PC-3 (cell line): ENCODE data around the gene RPP30. TPM values are rescaled to one million over a fixed set of nuclear protein-coding genes. Genes with fewer than 3 reads are reported as not detected.
"Not testable (repeated sequence)": the region's sequence is repeated elsewhere in the genome, so short reads cannot be mapped to it uniquely, and the experiment has no call there.

Source experiments
- ATAC-seq: fragments of 200-7000 bp; cut with Tn5 transposase; 2 replicates; pipeline ENCODE4 v1.9.1; 2020; ENCODE audit warnings: mild to moderate bottlenecking, moderate library complexity
- BruUV-seq: library from RNA; stranded (reverse); fragments of 400-500 nt; replicated peaks from 2 replicates; lab custom pipeline; 2021; lab: Mats Ljungman, UMichigan
- CTCF ChIA-PET: fragments of 300-600 bp; sonication (Branson Sonifier 250); formaldehyde crosslinking; loops from one replicate; lab custom pipeline; 2022; ENCODE audit warnings: antibody characterized with exemption; lab: Charles Lee
- POLR2A ChIA-PET: fragments of 300-600 bp; sonication (Branson Sonifier 250); formaldehyde crosslinking; loops from one replicate; lab custom pipeline; 2022; ENCODE audit warnings: antibody characterized with exemption; ENCODE audit not compliant: unreplicated experiment; lab: Charles Lee
- DNase-seq: peaks from one replicate; pipeline ENCODE4 v3.0.0-alpha.2; 2015
- H2AFZ ChIP-seq: fragments of 300-600 bp; sonication (generic); 2 replicates; pipeline ENCODE4 v1.6.0; 2016; ENCODE audit warnings: antibody characterized with exemption, low read length
- H3F3A ChIP-seq: fragments of 300-600 bp; sonication (generic); one replicate; pipeline ENCODE4 v1.6.0; 2017; ENCODE audit warnings: antibody characterized with exemption, low read length, control low read depth, mild to moderate bottlenecking; ENCODE audit not compliant: unreplicated experiment
- H3K27ac ChIP-seq: fragments of 300-600 bp; sonication (generic); 2 replicates; pipeline ENCODE4 v1.5.1; 2016; ENCODE audit warnings: mild to moderate bottlenecking, low read length
- H3K27me3 ChIP-seq: fragments of 300-600 bp; sonication (generic); 2 replicates; pipeline ENCODE4 v1.6.1; 2016; ENCODE audit warnings: low read length, mixed read lengths
- H3K36me3 ChIP-seq: fragments of 300-600 bp; sonication (generic); 2 replicates; pipeline ENCODE4 v1.6.1; 2016; ENCODE audit warnings: low read depth, mixed run types, low read length, mixed read lengths
- H3K4me1 ChIP-seq: fragments of 300-600 bp; sonication (generic); 2 replicates; pipeline ENCODE4 v1.5.1; 2016; ENCODE audit warnings: low read length; ENCODE audit not compliant: insufficient read depth
- H3K4me2 ChIP-seq: fragments of 300-600 bp; sonication (generic); 2 replicates; pipeline ENCODE4 v1.6.0; 2016; ENCODE audit warnings: low read length
- H3K4me3 ChIP-seq: fragments of 300-600 bp; sonication (generic); 2 replicates; pipeline ENCODE4 v1.5.1; 2016; ENCODE audit warnings: mild to moderate bottlenecking, low read length, mixed read lengths
- H3K79me2 ChIP-seq: fragments of 300-600 bp; sonication (generic); 2 replicates; pipeline ENCODE4 v1.6.1; 2017; ENCODE audit warnings: low read length, mixed read lengths
- H3K9ac ChIP-seq: fragments of 300-600 bp; sonication (generic); 2 replicates; pipeline ENCODE4 v1.6.0; 2016; ENCODE audit warnings: mild to moderate bottlenecking, low read length
- H3K9me2 ChIP-seq: fragments of 300-600 bp; sonication (generic); replicated peaks from 2 replicates; pipeline ENCODE4 v1.6.1; 2016; ENCODE audit warnings: mixed run types, low read length, mixed read lengths
- H3K9me3 ChIP-seq: fragments of 300-600 bp; sonication (generic); 2 replicates; pipeline ENCODE4 v1.6.1; 2016; ENCODE audit warnings: low read length, mixed read lengths
- H4K20me1 ChIP-seq: fragments of 300-600 bp; sonication (generic); 2 replicates; pipeline ENCODE4 v1.6.1; 2016; ENCODE audit warnings: low read length, mixed read lengths
- CTCF ChIP-seq: fragments of 300-600 bp; sonication (generic); conservative IDR thresholded peaks from 2 replicates; pipeline ENCODE4 v1.5.1; 2017; ENCODE audit warnings: antibody characterized with exemption, low read depth, mild to moderate bottlenecking, low read length
- EZH2 ChIP-seq: fragments of 300-600 bp; sonication (generic); IDR thresholded peaks from one replicate; pipeline ENCODE4 v1.6.1; 2017; ENCODE audit warnings: antibody characterized with exemption, mild to moderate bottlenecking, low read length; ENCODE audit not compliant: unreplicated experiment
- EZH2phosphoT487 ChIP-seq: fragments of 300-600 bp; sonication (generic); IDR thresholded peaks from 2 replicates; pipeline ENCODE4 v1.6.1; 2018; ENCODE audit warnings: mild to moderate bottlenecking, antibody characterized with exemption, low read length, borderline replicate concordance
- intact Hi-C: fragments of 100-400 bp; cut with micrococcal nuclease; formaldehyde crosslinking; loops from 2 replicates; pipeline ENCODE4 v1.9.0; 2023
- total RNA-seq: library from RNA; depleted of rRNA; stranded (reverse); fragments of >200 nt; gene quantifications from 2 replicates; pipeline ENCODE4 v1.2.3, GENCODE V29; 2014

RPP30 gene
- total RNA-seq, 1 experiment from 2014 or later = 57.8 TPM

- DNase-seq (no peak), ATAC-seq (no peak)
- Histone ChIP-seq H3K9ac (no peak overlapping the region), H3K27me3 (no peaks in the 10 kb centered on the region), H3K4me3 (no peak overlapping the region), H4K20me1 (no peaks in the 10 kb centered on the region), H2AFZ (no peak overlapping the region), H3K36me3 (no peaks in the 10 kb centered on the region), H3K4me2 (no peak overlapping the region), H3F3A (no peaks in the 10 kb centered on the region), H3K79me2 (no peaks in the 10 kb centered on the region), H3K4me1 (no peaks in the 10 kb centered on the region), H3K27ac (no peak overlapping the region), H3K9me2 (no peaks in the 10 kb centered on the region), H3K9me3 (no peaks in the 10 kb centered on the region)
- ChIA-PET CTCF (no interaction called here), POLR2A (no interaction called here)
- no TSS peak for BruUV-seq
- no peak for TF ChIP-seq EZH2phosphoT487
- TF ChIP-seq EZH2 = no peak
- TF ChIP-seq CTCF = no peak
- intact Hi-C loops = no loop called here
Observed at GRCh38 chr10:90939648-90940047, 67.9 kb downstream of the RPP30 start.

GRCh38 chr10:90942980-90943379 lies 71.2 kb downstream of the RPP30 start:
- CTCF ChIA-PET = interaction anchor here (0.6 kb wide), 1 partner anchor 386 kb away, joined by 3 read pairs; no protein-coding TSS in a partner anchor
- H2AFZ ChIP-seq, ATAC-seq, H3K27me3 ChIP-seq, H3K9ac ChIP-seq, intact Hi-C loops, H3K4me1 ChIP-seq, BruUV-seq, H3F3A ChIP-seq, H3K4me2 ChIP-seq, H3K4me3 ChIP-seq, H3K27ac ChIP-seq, H3K79me2 ChIP-seq, DNase-seq, H3K9me3 ChIP-seq, POLR2A ChIA-PET, H3K36me3 ChIP-seq, H4K20me1 ChIP-seq, H3K9me2 ChIP-seq: not testable (repeated sequence)

- Histone ChIP-seq H3K79me2 (no peaks in the 10 kb centered on the region), H3K4me1 (no peaks in the 10 kb centered on the region), H3K4me3 (no peak overlapping the region), H2AFZ (no peak overlapping the region), H3K27ac (no peak overlapping the region), H3K4me2 (no peak overlapping the region), H3K9me3 (no peaks in the 10 kb centered on the region), H3K9ac (no peak overlapping the region), H3K9me2 (no peaks in the 10 kb centered on the region), H3K36me3 (no peaks in the 10 kb centered on the region), H3K27me3 (no peaks in the 10 kb centered on the region), H3F3A (no peaks in the 10 kb centered on the region), H4K20me1 (no peaks in the 10 kb centered on the region)
- TF ChIP-seq EZH2phosphoT487 (no peak), CTCF (no peak), EZH2 (no peak)
- POLR2A ChIA-PET = no interaction called here
- no TSS peak for BruUV-seq
- DNase-seq (no peak), ATAC-seq (no peak)
- CTCF ChIA-PET = no interaction called here
- intact Hi-C loops = no loop called here
Observed at GRCh38 chr10:90944749-90945148, 73.0 kb downstream of the RPP30 start.
